SK-N-MC (cell line): Measurements from ENCODE around the gene PLEKHD1.

ENCODE experiments used
- EZH2 ChIP-seq: fragments of 200-600 bp; sonication (generic); IDR thresholded peaks from one replicate; pipeline ENCODE4 v1.6.1; 2017; ENCODE audit warnings: antibody characterized with exemption
- FOXP2 ChIP-seq: optimal IDR thresholded peaks from 2 replicates; pipeline ENCODE3; 2011; ENCODE audit warnings: mild to moderate bottlenecking, moderate library complexity; ENCODE audit not compliant: insufficient read depth; ENCODE audit errors: extremely low read length, control extremely low read depth
- POLR2AphosphoS5 ChIP-seq: IDR thresholded peaks from 2 replicates; pipeline ENCODE4 v1.6.1; 2012; ENCODE audit warnings: mild to moderate bottlenecking, low read depth, low read length, borderline replicate concordance

DNA sequence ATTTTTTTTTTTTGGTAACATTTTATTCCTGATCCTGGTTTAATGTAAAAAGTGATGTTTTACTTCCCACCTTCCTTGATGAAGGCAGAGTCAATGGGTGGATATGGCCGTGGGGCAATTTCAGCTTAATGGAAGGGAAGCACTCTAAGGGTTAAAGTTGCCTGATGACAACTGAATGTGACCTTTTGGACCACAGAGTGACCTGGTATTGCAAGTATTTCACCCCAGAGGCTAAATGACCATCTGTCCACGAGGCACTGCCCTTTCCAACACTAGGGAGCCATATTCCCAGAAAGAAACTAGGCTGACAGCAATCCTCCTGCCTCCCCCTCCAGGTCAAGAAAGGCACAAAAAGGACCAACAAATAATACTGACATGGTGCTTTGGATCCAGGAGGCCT is 85.3 kb downstream of the PLEKHD1 start:
- TF ChIP-seq EZH2 (no peak), POLR2AphosphoS5 (no peak), FOXP2 (no peak)
